Dermis microvascular lymphatic vessel endothelial cell (primary cell): ENCODE measurements around the gene SH3PXD2A. TPM values are rescaled to one million over a fixed set of nuclear protein-coding genes. Genes with fewer than 3 reads are reported as not detected.
"Not testable (repeated sequence)": the region's sequence is repeated elsewhere in the genome, so short reads cannot be mapped to it uniquely, and the experiment has no call there.

Experiments
- DNase-seq, 2 donors: peaks; one replicate each; pipeline versions ENCODE4 v3.0.0 to v3.0.0-alpha.2; 2010; ENCODE audit warnings: low read depth in 2 of 2
- total RNA-seq: library from RNA; depleted of rRNA; stranded (reverse); fragments of >200 nt; gene quantifications from 2 replicates; pipeline ENCODE4 v1.2.1, GENCODE V29; 2014

The SH3PXD2A gene
- total RNA-seq, 1 donor from 2014 or later: 2.6 TPM

DNA sequence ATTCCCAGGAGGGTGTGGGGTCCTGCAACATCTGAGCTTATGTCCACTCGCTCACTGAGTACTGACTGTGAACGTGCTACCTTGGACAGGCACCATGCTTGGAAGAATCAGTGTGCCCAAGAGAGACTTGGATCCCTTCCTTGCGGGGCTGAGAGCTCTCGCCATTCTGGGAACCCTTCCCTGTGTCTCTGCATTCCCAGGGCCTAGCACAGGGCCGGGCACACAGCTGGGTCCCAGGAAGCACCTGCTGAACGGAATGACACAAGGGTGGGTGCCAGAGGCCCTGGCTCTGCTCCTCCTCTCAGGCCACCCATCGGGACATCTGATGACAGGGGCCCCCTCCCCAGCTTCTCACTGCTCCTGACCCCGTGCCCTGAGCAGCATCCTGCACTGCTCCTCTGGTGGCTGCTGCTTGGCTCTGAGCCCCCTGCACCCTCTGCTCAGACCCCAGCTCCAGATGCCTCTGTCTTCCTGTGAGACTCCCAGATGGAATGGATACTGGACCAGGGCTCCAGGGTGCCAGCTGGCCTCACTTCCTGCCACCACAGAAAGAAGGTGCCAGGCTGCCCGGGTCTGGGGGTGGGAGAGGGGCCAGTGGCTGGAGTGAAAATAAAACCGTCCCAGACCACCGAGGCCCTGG lies 232.3 kb downstream of the SH3PXD2A start:
- DNase-seq: no peak

GRCh38 chr10:103622286-103622685 lies 233.1 kb downstream of the SH3PXD2A start:
- no peak for DNase-seq

DNA sequence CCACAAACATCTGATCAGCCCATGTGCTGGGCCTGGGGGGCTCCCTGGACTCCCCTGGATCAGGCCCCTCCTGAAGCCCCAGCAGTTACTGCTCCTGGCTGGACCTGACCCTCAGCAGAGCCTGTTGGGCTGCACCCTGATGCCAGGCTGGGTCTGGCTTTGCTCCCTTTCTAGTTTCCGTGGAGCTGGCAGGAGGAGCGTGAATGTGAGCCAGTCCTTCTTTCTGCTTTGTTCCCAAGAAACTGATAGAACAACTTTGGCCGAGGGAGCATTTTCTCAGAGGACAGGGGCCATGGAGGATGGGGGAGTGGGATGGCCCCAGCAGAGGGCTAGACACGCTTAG lies 233.6 kb downstream of the SH3PXD2A start:
- DNase-seq: no peak

DNA sequence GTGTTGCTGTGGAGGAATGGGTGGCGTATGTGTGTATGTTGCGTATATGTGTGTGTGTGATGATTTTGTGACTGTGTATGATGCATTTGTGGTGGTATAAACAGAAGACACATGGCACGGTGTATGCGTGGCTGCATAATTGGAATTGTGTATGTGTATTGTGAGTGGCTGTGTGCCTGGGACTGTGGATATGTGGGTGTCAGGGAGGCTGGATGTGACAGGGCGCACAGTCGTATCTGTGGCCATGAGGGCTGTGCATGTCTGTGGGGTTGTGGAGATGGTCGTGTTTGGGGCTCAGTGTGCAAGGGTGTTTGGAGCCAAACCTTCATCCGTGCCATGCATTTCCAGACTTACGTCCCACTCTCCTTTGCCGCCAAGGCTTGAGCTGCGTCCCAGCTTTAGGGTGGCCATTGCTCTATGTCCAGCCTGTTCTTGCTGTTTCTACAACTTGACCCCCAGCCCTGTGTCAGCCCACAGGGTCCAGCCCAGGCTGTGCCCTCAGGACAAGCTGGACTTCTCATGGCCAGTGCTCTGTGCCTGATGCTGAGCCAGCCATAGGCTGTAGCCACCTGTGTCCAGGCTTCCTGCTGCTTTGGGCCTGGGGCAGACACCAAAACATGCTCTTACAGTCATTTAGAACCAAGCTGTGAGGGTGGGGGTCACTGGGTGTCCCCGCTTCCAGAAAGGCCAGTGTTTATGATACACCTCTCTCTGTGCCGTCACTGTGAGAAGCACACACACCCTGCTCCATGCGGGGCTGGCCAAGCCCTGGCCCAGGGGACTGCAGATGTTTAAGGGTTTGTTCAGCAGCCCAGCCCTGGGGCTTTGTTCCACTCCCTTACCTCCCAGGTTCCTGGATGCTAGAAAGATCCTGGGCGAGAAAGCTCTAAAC lies 234.2 kb downstream of the SH3PXD2A start:
- DNase-seq: no peak

GRCh38 chr10:103620352-103620740 lies 235.0 kb downstream of the SH3PXD2A start:
- DNase-seq: no peak

DNA sequence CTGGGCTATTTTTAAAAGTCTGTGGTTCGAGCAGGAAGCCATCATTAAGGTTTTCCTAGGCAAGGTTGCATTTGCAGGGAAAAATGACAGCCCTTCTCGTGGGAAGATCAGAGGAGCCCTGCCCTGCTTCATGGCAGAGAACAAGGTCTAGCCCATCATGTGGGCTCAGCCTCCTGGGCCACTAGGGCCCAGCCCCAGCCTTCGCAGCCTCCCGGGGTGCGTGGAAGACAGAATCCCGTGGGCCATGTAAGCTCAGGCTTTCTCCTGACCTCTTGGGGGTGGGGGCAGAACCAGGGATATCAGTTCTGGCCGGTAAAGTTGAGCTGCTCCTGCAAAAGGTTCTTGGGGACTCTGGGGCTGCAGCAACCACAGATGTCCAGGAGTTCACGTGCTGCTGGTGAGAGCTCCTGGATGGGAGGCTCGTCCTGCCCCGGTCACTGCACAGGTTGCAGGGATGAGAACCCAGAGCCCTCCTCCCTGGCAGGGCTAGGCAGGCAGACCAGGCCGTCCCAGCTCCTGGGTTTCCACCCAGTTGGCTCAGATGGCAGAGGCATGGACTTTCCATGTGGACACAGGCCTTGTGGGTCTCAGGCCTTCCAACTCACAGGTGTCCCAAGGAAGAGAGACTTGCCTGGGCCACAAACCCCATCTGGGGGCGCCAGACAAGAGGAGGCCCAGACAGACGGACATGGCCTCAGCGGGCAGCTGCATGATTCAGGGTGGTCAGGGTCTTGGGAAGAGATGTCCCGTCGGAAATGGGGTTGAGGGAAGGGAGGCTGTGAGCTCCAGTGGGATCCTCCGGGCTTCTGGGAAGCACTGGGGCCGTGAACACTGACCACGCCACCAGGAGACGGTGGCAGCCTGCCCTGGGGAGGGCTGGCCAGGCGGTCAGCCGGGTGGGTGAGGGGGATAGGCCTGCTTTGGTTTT lies 235.7 kb downstream of the SH3PXD2A start:
- DNase-seq: no peak

DNA sequence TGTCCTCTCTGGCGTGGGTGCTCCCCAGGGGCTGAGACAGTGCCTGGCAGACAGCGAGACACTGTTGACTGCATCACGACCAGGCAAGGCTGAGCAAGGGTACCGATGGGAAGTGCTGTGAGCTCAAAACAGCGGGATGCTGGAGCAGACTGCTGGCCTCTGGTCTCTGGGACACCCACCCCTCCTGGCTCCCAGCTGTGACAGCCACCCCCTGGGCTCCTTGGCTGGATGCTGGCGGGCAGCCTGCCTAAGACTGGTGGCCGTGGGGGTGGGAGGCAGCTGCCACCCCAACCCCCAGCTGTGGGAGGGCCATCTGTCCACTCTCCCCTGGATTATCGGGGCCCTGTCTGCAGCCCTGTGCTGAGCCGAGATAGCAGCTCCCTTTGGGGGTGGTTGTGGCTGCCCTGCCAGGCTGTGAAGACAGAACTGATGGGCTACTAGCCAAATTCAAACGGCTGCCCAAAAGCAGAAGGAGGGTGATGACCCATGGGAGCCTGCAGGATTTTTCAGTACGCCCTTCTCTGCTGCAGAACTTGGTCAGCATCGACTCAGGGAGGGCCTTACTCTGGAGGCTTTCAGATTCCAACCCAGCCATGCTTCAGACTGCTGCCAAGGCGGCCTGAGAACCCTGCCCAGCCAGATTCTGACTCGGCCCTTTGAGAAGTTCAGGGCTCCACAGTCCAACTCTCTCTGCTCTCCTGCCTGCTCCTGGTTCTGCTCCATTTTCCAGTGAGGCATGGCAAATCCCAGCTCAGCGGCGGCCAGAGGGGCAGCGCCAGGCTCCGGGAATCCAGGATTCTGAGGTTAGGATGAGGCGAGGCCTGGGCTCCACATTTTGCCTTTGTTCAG lies 236.6 kb downstream of the SH3PXD2A start:
- DNase-seq: no peak

- no peak for DNase-seq
Measured at GRCh38 chr10:103617602-103618385, 237.6 kb downstream of the SH3PXD2A start.

- no peak for DNase-seq
Measured at GRCh38 chr10:103616705-103617601, 238.4 kb downstream of the SH3PXD2A start.

DNA sequence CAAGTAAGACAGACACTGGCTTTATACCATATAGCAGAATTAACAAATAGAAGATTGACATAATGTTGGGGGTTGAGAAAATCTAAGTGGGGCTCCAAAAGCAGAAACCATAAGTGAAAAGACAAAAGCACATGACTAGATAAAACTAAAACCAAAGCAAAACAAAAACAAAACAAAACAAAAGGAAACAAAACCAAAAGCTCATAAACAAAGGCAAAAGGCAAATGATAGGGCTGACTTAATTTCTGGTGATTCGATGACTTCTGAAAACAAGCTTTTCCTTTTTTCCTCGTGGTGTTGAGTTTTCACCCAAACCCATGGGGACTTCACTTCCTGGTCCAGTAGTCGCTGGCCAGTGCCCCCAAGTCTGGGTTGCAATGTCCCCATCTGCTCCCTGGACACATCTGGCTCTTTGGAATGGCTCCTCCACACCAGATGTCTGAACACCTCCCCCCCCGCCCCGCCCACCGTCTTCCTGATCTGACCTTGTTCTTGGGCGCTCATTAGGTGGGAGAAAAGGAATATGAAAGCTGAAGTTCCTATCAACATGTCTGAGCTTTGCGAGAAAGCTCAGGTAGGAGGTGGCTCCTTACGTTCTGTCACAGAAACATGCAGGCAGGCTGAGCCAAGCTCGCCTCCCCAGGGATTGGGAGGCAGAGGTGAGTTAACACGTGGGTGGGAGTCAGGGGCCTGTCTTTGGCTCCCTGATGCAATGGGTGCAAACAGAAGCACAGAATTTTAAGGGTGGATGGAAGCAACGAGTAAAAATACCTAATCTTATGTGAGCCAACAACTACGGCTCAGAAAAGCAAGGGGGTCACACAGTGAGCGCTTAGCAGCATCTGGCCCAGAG lies 240.8 kb downstream of the SH3PXD2A start:
- no peak for DNase-seq

DNA sequence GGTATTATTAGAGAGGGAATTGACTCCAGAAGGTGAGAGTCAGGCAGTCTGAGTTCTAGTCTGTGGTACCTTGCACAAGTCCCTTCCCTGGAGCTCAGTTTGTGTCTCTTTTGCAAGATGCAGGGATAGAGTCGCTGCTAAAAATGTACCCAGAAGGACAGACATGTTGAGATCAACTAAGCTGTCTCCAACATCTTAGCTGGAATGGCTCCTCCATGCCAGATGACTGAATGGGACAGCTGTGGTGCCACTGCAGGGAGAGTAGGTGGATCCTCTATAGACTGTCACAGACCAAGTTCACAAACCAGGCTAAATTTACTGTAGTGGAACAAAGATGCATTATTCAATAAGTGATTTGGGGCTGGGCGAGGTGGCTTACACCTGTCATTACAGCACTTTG lies 241.8 kb downstream of the SH3PXD2A start:
- DNase-seq: no peak

DNA sequence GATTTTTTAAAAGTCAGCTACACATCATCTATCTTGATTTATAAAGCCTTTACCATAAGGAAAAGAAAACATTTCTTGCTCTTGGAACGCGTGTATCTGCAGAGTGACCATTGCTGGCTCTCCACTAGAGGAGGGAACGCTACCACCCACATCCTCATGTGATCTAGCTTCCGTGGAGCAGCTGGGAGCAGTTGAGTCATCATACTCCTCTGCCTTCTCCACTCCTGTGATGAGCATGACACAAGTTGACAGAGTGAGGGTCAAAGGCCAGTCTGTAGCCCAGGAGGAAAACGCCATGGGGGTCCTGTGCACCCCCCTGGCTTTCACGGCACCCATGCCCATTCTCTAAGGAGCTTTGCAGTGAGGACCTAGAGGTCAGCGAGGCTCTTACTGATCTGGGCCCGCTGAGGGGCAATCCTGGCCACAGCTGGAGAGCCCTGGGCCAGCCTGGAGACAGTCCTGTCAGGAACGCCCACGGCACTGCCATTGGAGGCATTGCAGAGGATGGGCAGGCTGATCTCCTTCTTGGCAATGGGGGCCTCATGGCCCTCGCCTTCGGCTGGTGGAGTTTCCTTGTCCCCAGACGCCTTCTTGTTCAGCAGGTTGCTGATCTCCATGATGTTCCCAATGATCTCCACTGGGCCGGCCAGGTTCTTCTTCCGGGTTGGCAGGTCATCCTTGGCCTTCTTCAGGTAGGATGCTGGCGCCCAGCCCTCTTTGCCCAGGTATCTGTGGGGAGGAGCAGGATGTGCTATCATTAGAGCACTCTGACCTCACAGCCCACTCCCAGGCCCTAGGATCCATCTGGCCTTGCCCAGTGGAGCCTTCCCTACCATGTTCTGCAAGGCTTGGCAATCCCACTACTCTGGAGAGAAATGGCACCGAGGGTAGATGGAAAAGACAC lies 242.7 kb downstream of the SH3PXD2A start:
- DNase-seq: no peak

DNA sequence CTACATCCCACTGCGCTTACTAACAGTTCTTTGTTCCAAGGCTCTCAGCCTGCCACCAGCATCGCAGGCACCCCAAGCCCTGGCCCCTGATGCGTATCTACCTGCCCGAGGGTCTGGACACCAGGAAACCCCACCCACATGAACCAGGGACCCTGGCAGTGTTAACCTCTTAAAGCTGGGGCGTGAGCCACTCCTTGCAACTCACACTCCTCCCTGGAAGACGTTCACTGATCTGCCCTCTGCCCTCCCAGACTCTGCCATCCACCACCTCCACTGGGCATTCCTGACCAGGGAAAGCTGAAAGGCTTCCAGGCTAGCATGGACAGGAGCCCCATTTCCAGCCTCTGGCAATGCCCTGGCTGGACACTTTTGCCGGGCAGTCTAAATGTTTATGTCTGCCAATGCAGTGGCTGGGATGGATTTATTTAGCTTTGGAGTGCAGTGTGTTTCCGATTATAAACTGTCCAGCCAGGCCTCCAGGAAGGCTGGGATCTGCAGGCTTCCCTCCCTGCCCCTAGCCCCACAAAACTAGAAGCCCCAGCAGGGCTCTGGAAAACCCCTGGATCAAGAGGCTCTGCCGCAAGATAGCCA lies 244.4 kb downstream of the SH3PXD2A start:
- DNase-seq: no peak

GRCh38 chr10:103610083-103610472 lies 245.3 kb downstream of the SH3PXD2A start:
- DNase-seq: no peak

- no peak for DNase-seq
Measured at GRCh38 chr10:103609231-103610082, 245.9 kb downstream of the SH3PXD2A start.

GRCh38 chr10:103608056-103608455 lies 247.3 kb downstream of the SH3PXD2A start:
- not testable (repeated sequence) for DNase-seq
